HEK293T (cell line): ENCODE measurements around the gene KCTD15.

Experiments
- BHLHE40 ChIP-seq: fragments of 450-650 bp; IDR thresholded peaks from 2 replicates; pipeline ENCODE4 v1.6.1; 2016; ENCODE audit warnings: mild to moderate bottlenecking, moderate library complexity, borderline replicate concordance
- HDGF ChIP-seq: fragments of 450-650 bp; IDR thresholded peaks from 2 replicates; pipeline ENCODE4 v1.6.1; 2017; ENCODE audit warnings: antibody characterized with exemption, borderline replicate concordance
- L3MBTL2 ChIP-seq: fragments of 450-650 bp; conservative IDR thresholded peaks from 2 replicates; pipeline ENCODE4 v1.6.1; 2016; ENCODE audit warnings: mild to moderate bottlenecking
- NFRKB ChIP-seq: fragments of 450-650 bp; IDR thresholded peaks from 2 replicates; pipeline ENCODE4 v1.6.1; 2016; ENCODE audit warnings: mild to moderate bottlenecking, moderate library complexity

- TF ChIP-seq BHLHE40: no peak
- no peak for TF ChIP-seq L3MBTL2
- TF ChIP-seq HDGF: no peak
- no peak for TF ChIP-seq NFRKB
Measured at GRCh38 chr19:33754361-33754760, 42.3 kb upstream of the KCTD15 start.
